Esophagus squamous epithelium (tissue), 4 donors: ENCODE results near the gene CEBPB.

Experiments
- POLR2A ChIP-seq, 4 donors: fragments of 450-650 bp; IDR thresholded peaks; one replicate each; pipeline ENCODE4 v1.6.1; 2017; ENCODE audit warnings: antibody characterized with exemption in 4 of 4, mild to moderate bottlenecking in 4 of 4, moderate library complexity in 3 of 4
- TF ChIP-seq, protein P1 (sequence below), 6 experiments: fragments of 450-650 bp in 4 of 6; fragments of 200-600 bp in 2 of 6; sonication (generic) in 2 of 6; IDR thresholded peaks; one replicate each; pipeline ENCODE4 v1.5.1; 2016 to 2019; ENCODE audit warnings: antibody characterized with exemption in 6 of 6, mild to moderate bottlenecking in 4 of 6, moderate library complexity in 4 of 6

DNA sequence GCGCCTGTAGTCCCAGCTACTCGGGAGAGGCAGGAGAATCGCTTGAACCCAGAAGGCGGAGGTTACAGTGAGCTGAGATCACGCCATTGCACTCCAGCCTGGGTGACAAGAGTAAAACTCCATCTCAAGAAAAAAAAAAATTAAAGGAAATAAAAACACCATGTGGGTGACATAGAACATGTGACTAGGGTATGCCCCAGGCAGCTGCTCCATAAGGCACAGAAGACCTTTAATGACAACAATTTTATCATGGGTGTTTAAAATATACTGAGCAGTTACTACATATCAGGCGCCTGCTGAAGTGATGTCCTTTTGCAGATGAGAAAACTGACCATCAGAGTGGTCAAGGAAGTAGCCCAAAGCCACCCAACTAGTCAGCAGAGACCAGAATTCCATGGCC is 45.1 kb upstream of the CEBPB start:
- TF ChIP-seq, protein P1, sequence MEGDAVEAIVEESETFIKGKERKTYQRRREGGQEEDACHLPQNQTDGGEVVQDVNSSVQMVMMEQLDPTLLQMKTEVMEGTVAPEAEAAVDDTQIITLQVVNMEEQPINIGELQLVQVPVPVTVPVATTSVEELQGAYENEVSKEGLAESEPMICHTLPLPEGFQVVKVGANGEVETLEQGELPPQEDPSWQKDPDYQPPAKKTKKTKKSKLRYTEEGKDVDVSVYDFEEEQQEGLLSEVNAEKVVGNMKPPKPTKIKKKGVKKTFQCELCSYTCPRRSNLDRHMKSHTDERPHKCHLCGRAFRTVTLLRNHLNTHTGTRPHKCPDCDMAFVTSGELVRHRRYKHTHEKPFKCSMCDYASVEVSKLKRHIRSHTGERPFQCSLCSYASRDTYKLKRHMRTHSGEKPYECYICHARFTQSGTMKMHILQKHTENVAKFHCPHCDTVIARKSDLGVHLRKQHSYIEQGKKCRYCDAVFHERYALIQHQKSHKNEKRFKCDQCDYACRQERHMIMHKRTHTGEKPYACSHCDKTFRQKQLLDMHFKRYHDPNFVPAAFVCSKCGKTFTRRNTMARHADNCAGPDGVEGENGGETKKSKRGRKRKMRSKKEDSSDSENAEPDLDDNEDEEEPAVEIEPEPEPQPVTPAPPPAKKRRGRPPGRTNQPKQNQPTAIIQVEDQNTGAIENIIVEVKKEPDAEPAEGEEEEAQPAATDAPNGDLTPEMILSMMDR (IDR thresholded peaks at IDR 0.05): no peak
- no peak for TF ChIP-seq POLR2A (IDR thresholded peaks at IDR 0.05)
